Upper lobe of left lung (tissue), 4 donors: ENCODE measurements around the gene BTBD2.

Source experiments
- CTCF ChIP-seq, 6 experiments: fragments of 450-650 bp in 4 of 6; fragments of 200-600 bp in 2 of 6; sonication (generic) in 2 of 6; IDR thresholded peaks; one replicate each; pipeline ENCODE4 v1.5.1; 2016 to 2019; ENCODE audit warnings: antibody characterized with exemption in 6 of 6
- EP300 ChIP-seq, 4 donors: sonication (generic); formaldehyde crosslinking; IDR thresholded peaks; one replicate each; pipeline ENCODE4 v1.5.1; 2017; ENCODE audit warnings: antibody characterized with exemption in 4 of 4, control low read depth in 2 of 4

GRCh38 chr19:1957562-1958248, 57.8 kb downstream of the BTBD2 start:
- TF ChIP-seq CTCF (IDR thresholded peaks at IDR 0.05) (no peak), EP300 (IDR thresholded peaks at IDR 0.05) (no peak)
